CD4-positive, alpha-beta memory T cell (primary cell): ENCODE measurements around the gene NOBOX. TPM values are rescaled to one million over a fixed set of nuclear protein-coding genes. Genes with fewer than 3 reads are reported as not detected.

Experiments
- CTCF ChIA-PET: fragments of 350-600 bp; sonication (Branson Sonifier 250); formaldehyde crosslinking; loops from one replicate; lab custom pipeline; 2021; ENCODE audit warnings: inconsistent platforms; ENCODE audit not compliant: partially characterized antibody; lab: Charles Lee
- POLR2A ChIA-PET: fragments of 350-600 bp; sonication (Branson Sonifier 250); formaldehyde crosslinking; loops from one replicate; lab custom pipeline; 2021; ENCODE audit not compliant: partially characterized antibody; lab: Charles Lee
- DNase-seq, 5 donors: peaks; one replicate each; pipeline versions ENCODE4 v3.0.0 to v3.0.0-alpha.2; 2020 to 2022; ENCODE audit warnings: mixed read lengths in 1 of 5
- H3K27ac ChIP-seq: one replicate; pipeline ENCODE4 v1.7.0; 2013; ENCODE audit warnings: low read depth, low read length
- H3K27me3 ChIP-seq: 2 replicates; pipeline ENCODE4 v1.7.0; 2013; ENCODE audit warnings: mild to moderate bottlenecking, low read length, moderate library complexity; ENCODE audit not compliant: insufficient read depth
- H3K36me3 ChIP-seq: 2 replicates; pipeline ENCODE4 v1.7.0; 2013; ENCODE audit warnings: mild to moderate bottlenecking, low read length, moderate library complexity; ENCODE audit not compliant: insufficient read depth
- H3K4me1 ChIP-seq: 2 replicates; pipeline ENCODE4 v1.7.0; 2013; ENCODE audit warnings: mild to moderate bottlenecking, low read length, moderate library complexity; ENCODE audit not compliant: insufficient read depth
- H3K4me3 ChIP-seq, 2 donors: one replicate each; pipeline ENCODE4 v1.7.0; 2013; ENCODE audit warnings: low read length in 2 of 2, mild to moderate bottlenecking in 1 of 2
- H3K9me3 ChIP-seq, 2 donors: one replicate each; pipeline ENCODE4 v1.7.0; 2013; ENCODE audit warnings: low read length in 2 of 2, control low read depth in 1 of 2; ENCODE audit not compliant: control insufficient read depth in 1 of 2
- H3K27ac Mint-ChIP-seq, 7 donors: one replicate each; pipeline ENCODE4 v1.8.0; 2020 to 2021; ENCODE audit warnings: mixed read lengths in 7 of 7, mild to moderate bottlenecking in 6 of 7, inconsistent platforms in 3 of 7, moderate library complexity in 3 of 7
- H3K27me3 Mint-ChIP-seq, 2 donors: one replicate each; pipeline ENCODE4 v1.8.0; 2020 to 2021; ENCODE audit warnings: mixed read lengths in 2 of 2
- H3K36me3 Mint-ChIP-seq, 2 donors: one replicate each; pipeline ENCODE4 v1.8.0; 2020 to 2021; ENCODE audit warnings: mixed read lengths in 2 of 2, inconsistent platforms in 1 of 2, mild to moderate bottlenecking in 1 of 2
- H3K4me1 Mint-ChIP-seq, 4 donors: one replicate each; pipeline ENCODE4 v1.8.0; 2020 to 2021; ENCODE audit warnings: mixed read lengths in 4 of 4, mild to moderate bottlenecking in 1 of 4
- H3K4me3 Mint-ChIP-seq, 8 donors: one replicate each; pipeline ENCODE4 v1.8.0; 2020 to 2021; ENCODE audit warnings: mixed read lengths in 8 of 8, mild to moderate bottlenecking in 7 of 8, moderate library complexity in 6 of 8, inconsistent platforms in 3 of 8
- H3K9me3 Mint-ChIP-seq, 8 donors: one replicate each; pipeline ENCODE4 v1.8.0; 2020 to 2021; ENCODE audit warnings: mixed read lengths in 8 of 8, mild to moderate bottlenecking in 5 of 8, inconsistent platforms in 3 of 8, moderate library complexity in 1 of 8
- intact Hi-C: fragments of 100-400 bp; cut with micrococcal nuclease; formaldehyde crosslinking; loops from one replicate; pipeline ENCODE4 v1.15.1; 2023
- polyA plus RNA-seq, 2 donors: library from polyadenylated mRNA; unstranded; fragments of 300-500 nt; fragmentation: Illumina TruSeq; gene quantifications; one replicate each; pipeline ENCODE4 v1.2.3, GENCODE V29; 2021
- total RNA-seq, 2 experiments: library from RNA; stranded (reverse); gene quantifications; one replicate each; pipeline ENCODE4 v1.2.3, GENCODE V29; 2021

Gene NOBOX
- total RNA-seq (not detected), polyA plus RNA-seq (not detected)

- CTCF ChIA-PET: no interaction called here
- Mint-ChIP-seq H3K27me3 (peaks cover 4 to 18% of the 10 kb centered on the region in 2 donors), H3K36me3 (no peaks in the 10 kb centered on the region), H3K4me3 (no peak within 1 kb of the TSS), H3K4me1 (peaks cover 0 to 2% (median 0%) of the 10 kb centered on the region in 4 donors), H3K27ac (no peak within 1 kb of the TSS), H3K9me3 (no peaks in the 10 kb centered on the region)
- H3K36me3 ChIP-seq: no peaks in the 10 kb centered on the region
- no peaks in the 10 kb centered on the region for H3K27me3 ChIP-seq
- H3K27ac ChIP-seq: no peak within 1 kb of the TSS
- POLR2A ChIA-PET: no interaction called here
- H3K9me3 ChIP-seq: no peaks in the 10 kb centered on the region
- H3K4me3 ChIP-seq: no peak within 1 kb of the TSS
- H3K4me1 ChIP-seq: no peaks in the 10 kb centered on the region
- intact Hi-C loops: no loop called here
- DNase-seq: no peak
These were observed at the start of gene NOBOX for GRCh38 chr7:144403649-144404061. TSS of gene NOBOX (minus strand) at chr7:144403693.

DNA sequence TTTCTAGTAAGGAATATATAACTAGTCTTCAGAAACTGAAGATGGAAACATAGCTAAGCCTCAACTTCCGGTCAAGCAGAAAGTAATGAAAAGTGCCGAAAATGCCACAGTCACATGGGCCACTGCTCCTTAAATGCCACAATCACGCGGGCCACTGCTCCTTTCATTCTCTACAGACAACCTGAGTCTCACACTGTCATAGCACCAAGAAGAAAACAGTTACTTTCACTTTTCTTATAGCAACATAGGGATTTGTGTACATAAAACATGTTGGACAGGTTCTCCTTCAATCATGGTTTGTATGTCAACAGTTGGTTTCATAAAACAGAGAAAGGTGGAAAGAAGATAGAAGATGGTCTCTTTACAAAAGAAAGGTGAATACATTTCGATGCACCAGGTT lies 48.6 kb upstream of the NOBOX start:
- POLR2A ChIA-PET: no interaction called here
- Histone ChIP-seq H3K36me3 (no peaks in the 10 kb centered on the region), H3K27me3 (no peaks in the 10 kb centered on the region), H3K4me3 (no peak overlapping the region), H3K9me3 (peaks cover 0 to 4% of the 10 kb centered on the region in 2 donors), H3K4me1 (no peaks in the 10 kb centered on the region), H3K27ac (no peak overlapping the region)
- Mint-ChIP-seq H3K36me3 (peaks cover 30 to 53% of the 10 kb centered on the region in 2 donors), H3K4me1 (peaks cover 0 to 1% (median 0%) of the 10 kb centered on the region in 4 donors), H3K4me3 (no peak overlapping the region), H3K27ac (no peak overlapping the region), H3K9me3 (peaks cover 0 to 30% (median 23%) of the 10 kb centered on the region in 8 donors), H3K27me3 (no peaks in the 10 kb centered on the region)
- CTCF ChIA-PET: no interaction called here
- DNase-seq: no peak
- intact Hi-C loops: no loop called here

DNA sequence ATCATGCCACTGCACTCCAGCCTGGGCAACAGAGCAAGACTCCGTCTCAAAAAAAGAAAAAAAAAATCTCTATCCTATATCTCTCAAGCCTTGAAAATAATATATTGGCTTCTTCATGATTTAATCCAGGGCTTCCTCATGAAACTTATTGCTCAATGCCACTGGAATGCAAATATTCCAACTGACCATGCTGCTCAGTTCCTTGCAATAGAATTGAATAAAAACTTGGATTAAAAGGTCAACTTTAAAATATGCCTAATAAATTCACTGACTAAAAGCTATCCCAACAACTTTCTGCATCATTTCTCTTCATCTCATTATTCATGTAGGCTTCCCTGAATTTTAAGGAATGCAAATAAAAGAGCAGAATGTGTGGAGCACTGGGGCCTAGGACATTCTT lies 42.1 kb upstream of the NOBOX start:
- Histone ChIP-seq H3K4me3 (no peak overlapping the region), H3K9me3 (no peaks in the 10 kb centered on the region), H3K36me3 (no peaks in the 10 kb centered on the region), H3K27me3 (no peaks in the 10 kb centered on the region), H3K4me1 (no peaks in the 10 kb centered on the region), H3K27ac (no peak overlapping the region)
- no peak for DNase-seq
- H3K9me3 Mint-ChIP-seq: no peaks in the 10 kb centered on the region
- H3K36me3 Mint-ChIP-seq: peaks cover 2 to 8% of the 10 kb centered on the region in 2 donors
- H3K4me3 Mint-ChIP-seq: no peak overlapping the region
- H3K27ac Mint-ChIP-seq: no peak overlapping the region
- CTCF ChIA-PET: no interaction called here
- H3K27me3 Mint-ChIP-seq: no peaks in the 10 kb centered on the region
- POLR2A ChIA-PET: no interaction called here
- H3K4me1 Mint-ChIP-seq: no peaks in the 10 kb centered on the region
- intact Hi-C loops: no loop called here

- intact Hi-C loops: no loop called here
- Histone ChIP-seq H3K4me3 (no peak overlapping the region), H3K4me1 (no peaks in the 10 kb centered on the region), H3K9me3 (no peaks in the 10 kb centered on the region), H3K36me3 (no peaks in the 10 kb centered on the region), H3K27ac (no peak overlapping the region), H3K27me3 (no peaks in the 10 kb centered on the region)
- peaks cover 0 to 2% of the 10 kb centered on the region in 2 donors for H3K27me3 Mint-ChIP-seq
- no peak overlapping the region for H3K4me3 Mint-ChIP-seq
- CTCF ChIA-PET: no interaction called here
- H3K27ac Mint-ChIP-seq: no peak overlapping the region
- H3K36me3 Mint-ChIP-seq: no peaks in the 10 kb centered on the region
- POLR2A ChIA-PET: no interaction called here
- no peaks in the 10 kb centered on the region for H3K4me1 Mint-ChIP-seq
- no peak for DNase-seq
- peaks cover 0 to 2% (median 0%) of the 10 kb centered on the region in 8 donors for H3K9me3 Mint-ChIP-seq
These were observed 36.3 kb upstream of the NOBOX start for GRCh38 chr7:144439717-144440205.

DNA sequence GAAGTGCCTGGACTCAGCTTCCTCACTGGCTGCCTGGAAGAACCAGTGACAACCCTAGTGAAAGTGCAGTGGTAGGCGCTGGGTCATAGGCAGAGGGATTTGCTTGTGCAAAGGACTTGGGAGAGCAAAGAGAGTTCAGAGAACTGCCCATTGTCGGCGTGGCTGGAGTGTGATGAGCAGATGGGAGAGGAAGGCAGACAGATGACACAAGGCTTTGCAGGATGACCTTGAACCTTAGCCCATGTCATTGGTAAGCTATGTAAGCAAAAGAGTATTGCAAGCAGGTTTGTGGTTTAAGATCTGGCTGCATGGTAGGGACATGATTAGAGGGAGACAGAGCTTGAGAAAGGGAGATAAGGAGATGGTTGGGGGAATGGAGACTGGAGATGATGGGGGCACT lies 35.3 kb upstream of the NOBOX start:
- Histone ChIP-seq H3K9me3 (no peaks in the 10 kb centered on the region), H3K27me3 (no peaks in the 10 kb centered on the region), H3K36me3 (no peaks in the 10 kb centered on the region), H3K4me3 (no peak overlapping the region), H3K27ac (no peak overlapping the region), H3K4me1 (no peaks in the 10 kb centered on the region)
- peaks cover 0 to 2% (median 0%) of the 10 kb centered on the region in 8 donors for H3K9me3 Mint-ChIP-seq
- peaks cover 0 to 2% of the 10 kb centered on the region in 2 donors for H3K27me3 Mint-ChIP-seq
- H3K4me1 Mint-ChIP-seq: no peaks in the 10 kb centered on the region
- ChIA-PET POLR2A (no interaction called here), CTCF (interaction anchor here (1.3 to 2.0 kb wide), 2 partner anchors 8 to 311 kb away, joined by 3 to 4 read pairs; no protein-coding TSS in a partner anchor)
- no peak for DNase-seq
- intact Hi-C loops: no loop called here
- H3K27ac Mint-ChIP-seq: peak overlapping the region in 1 of 7 donors; percentile 5
- H3K4me3 Mint-ChIP-seq: no peak overlapping the region
- no peaks in the 10 kb centered on the region for H3K36me3 Mint-ChIP-seq

GRCh38 chr7:144437370-144438191 lies 34.1 kb upstream of the NOBOX start:
- H3K27me3 ChIP-seq: no peaks in the 10 kb centered on the region
- Mint-ChIP-seq H3K27ac (no peak overlapping the region), H3K36me3 (no peaks in the 10 kb centered on the region), H3K4me3 (no peak overlapping the region), H3K27me3 (peaks cover 0 to 5% of the 10 kb centered on the region in 2 donors), H3K4me1 (no peaks in the 10 kb centered on the region), H3K9me3 (peaks cover 0 to 2% (median 0%) of the 10 kb centered on the region in 8 donors)
- ChIA-PET POLR2A (no interaction called here), CTCF (interaction anchor here (0.8 to 2.0 kb wide), 4 partner anchors 9 to 310 kb away, joined by 3 to 4 read pairs (median 3); no protein-coding TSS in a partner anchor)
- no peak overlapping the region for H3K27ac ChIP-seq
- no peaks in the 10 kb centered on the region for H3K4me1 ChIP-seq
- intact Hi-C loops: no loop called here
- no peaks in the 10 kb centered on the region for H3K36me3 ChIP-seq
- DNase-seq: peak in 4 of 5 donors; percentile 22 to 27 (median 23)
- no peaks in the 10 kb centered on the region for H3K9me3 ChIP-seq
- H3K4me3 ChIP-seq: no peak overlapping the region

- POLR2A ChIA-PET: no interaction called here
- Mint-ChIP-seq H3K36me3 (no peaks in the 10 kb centered on the region), H3K9me3 (peaks cover 0 to 2% (median 0%) of the 10 kb centered on the region in 8 donors), H3K4me3 (no peak overlapping the region), H3K4me1 (no peaks in the 10 kb centered on the region), H3K27ac (no peak overlapping the region), H3K27me3 (peaks cover 0 to 5% of the 10 kb centered on the region in 2 donors)
- Histone ChIP-seq H3K4me1 (no peaks in the 10 kb centered on the region), H3K4me3 (no peak overlapping the region), H3K36me3 (no peaks in the 10 kb centered on the region), H3K27me3 (no peaks in the 10 kb centered on the region), H3K27ac (no peak overlapping the region), H3K9me3 (no peaks in the 10 kb centered on the region)
- CTCF ChIA-PET: interaction anchor here (0.8 kb wide), 1 partner anchor 11 kb away, joined by 3 read pairs; no protein-coding TSS in a partner anchor
- no peak for DNase-seq
- intact Hi-C loops: no loop called here
These were observed 33.0 kb upstream of the NOBOX start for GRCh38 chr7:144436500-144436899.
